Cardiac muscle cell (in vitro differentiated cells and primary cell): Measurements from ENCODE around the gene ATP8A2. TPM values are rescaled to one million over a fixed set of nuclear protein-coding genes. Genes with fewer than 3 reads are reported as not detected.
A peak's percentile ranks its signal among the peaks of the same experiment; 100 is the strongest.
"Not testable (repeated sequence)": the region's sequence is repeated elsewhere in the genome, so short reads cannot be mapped to it uniquely, and the experiment has no call there.

ENCODE experiments used
- DNase-seq, 2 donors: peaks; one replicate each; pipeline versions ENCODE4 v3.0.0 to v3.0.0-alpha.2; 2010 to 2017; ENCODE audit warnings: low read depth in 1 of 2, low spot score in 1 of 2
- H3K27ac ChIP-seq: fragments of 200-600 bp; sonication (generic); 2 replicates; pipeline ENCODE4 v1.5.1; 2016
- H3K27me3 ChIP-seq: fragments of 200-600 bp; sonication (generic); 2 replicates; pipeline ENCODE4 v1.6.0; 2016; ENCODE audit warnings: control low read depth
- H3K36me3 ChIP-seq: fragments of 200-600 bp; sonication (generic); 2 replicates; pipeline ENCODE4 v1.5.1; 2016; ENCODE audit warnings: control low read depth
- H3K4me1 ChIP-seq: fragments of 200-600 bp; sonication (generic); 2 replicates; pipeline ENCODE4 v1.8.1; 2017; ENCODE audit warnings: low read depth, mild to moderate bottlenecking, mixed run types
- H3K4me3 ChIP-seq: fragments of 200-600 bp; sonication (generic); 2 replicates; pipeline ENCODE4 v1.5.1; 2016; ENCODE audit warnings: mild to moderate bottlenecking
- H3K9me3 ChIP-seq: fragments of 200-600 bp; sonication (generic); 2 replicates; pipeline ENCODE4 v1.5.1; 2017; ENCODE audit warnings: low read depth, mild to moderate bottlenecking, control low read depth
- CTCF ChIP-seq: IDR thresholded peaks from 2 replicates; pipeline ENCODE4 v1.5.1; 2012; ENCODE audit warnings: low read depth, mild to moderate bottlenecking, low read length
- polyA plus RNA-seq: library from polyadenylated mRNA; unstranded; fragments of >200 nt; fragmentation: Nextera tagmentation; extraction: Ambion mirVana; gene quantifications from 2 replicates; pipeline ENCODE4 v1.2.1, GENCODE V29; 2016
- total RNA-seq: library from RNA; depleted of rRNA; stranded (reverse); fragments of >200 nt; gene quantifications from 2 replicates; pipeline ENCODE4 v1.2.3, GENCODE V29; 2016

Gene ATP8A2
- total and polyA plus RNA-seq, 2 experiments from 2014 or later, result 0.86 to 0.89 TPM

DNA sequence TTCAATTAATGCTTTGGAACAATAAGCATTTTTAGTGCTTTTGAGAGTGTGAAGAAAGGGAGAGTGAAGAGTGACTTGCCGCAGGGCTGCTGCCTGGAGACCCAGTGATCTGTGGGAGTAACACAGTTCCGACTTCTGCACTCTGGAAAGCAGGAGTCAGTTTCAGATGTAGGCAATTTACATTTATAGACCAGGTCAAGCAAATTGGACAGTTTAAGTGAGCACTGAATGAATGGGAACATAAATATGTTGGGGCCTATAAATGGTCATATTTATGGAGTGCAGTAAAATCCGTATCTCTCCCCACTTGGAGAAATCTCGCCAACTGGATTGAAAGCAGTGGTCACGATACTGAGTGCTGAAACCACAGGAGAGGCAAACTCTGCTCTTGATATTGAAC is 689.5 kb downstream of the ATP8A2 start:
- Histone ChIP-seq H3K9me3 (no peaks in the 10 kb centered on the region), H3K27me3 (no peaks in the 10 kb centered on the region), H3K4me1 (peaks cover 7% of the 10 kb centered on the region), H3K4me3 (no peak overlapping the region), H3K27ac (no peak overlapping the region), H3K36me3 (no peaks in the 10 kb centered on the region)
- no peak for DNase-seq
- TF ChIP-seq CTCF, result no peak

GRCh38 chr13:26061947-26062346 is 690.2 kb downstream of the ATP8A2 start:
- peak in 1 of 2 donors; percentile 73 for DNase-seq
- TF ChIP-seq CTCF, result no peak

GRCh38 chr13:26062853-26063444 is 691.2 kb downstream of the ATP8A2 start:
- peak; percentile 82 for TF ChIP-seq CTCF
- H3K27me3 ChIP-seq, result no peaks in the 10 kb centered on the region
- H3K4me3 ChIP-seq, result no peak overlapping the region
- no peaks in the 10 kb centered on the region for H3K9me3 ChIP-seq
- H3K36me3 ChIP-seq, result no peaks in the 10 kb centered on the region
- peaks cover 7% of the 10 kb centered on the region for H3K4me1 ChIP-seq
- peak; percentile 75 to 77 for DNase-seq
- no peak overlapping the region for H3K27ac ChIP-seq

More at GRCh38 chr13:26061947-26062346, 690.2 kb downstream of the ATP8A2 start:
- H3K4me1 ChIP-seq, result peaks cover 7% of the 10 kb centered on the region
- no peak overlapping the region for H3K4me3 ChIP-seq
- no peaks in the 10 kb centered on the region for H3K27me3 ChIP-seq
- H3K36me3 ChIP-seq, result no peaks in the 10 kb centered on the region
- H3K27ac ChIP-seq, result no peak overlapping the region
- no peaks in the 10 kb centered on the region for H3K9me3 ChIP-seq

DNA sequence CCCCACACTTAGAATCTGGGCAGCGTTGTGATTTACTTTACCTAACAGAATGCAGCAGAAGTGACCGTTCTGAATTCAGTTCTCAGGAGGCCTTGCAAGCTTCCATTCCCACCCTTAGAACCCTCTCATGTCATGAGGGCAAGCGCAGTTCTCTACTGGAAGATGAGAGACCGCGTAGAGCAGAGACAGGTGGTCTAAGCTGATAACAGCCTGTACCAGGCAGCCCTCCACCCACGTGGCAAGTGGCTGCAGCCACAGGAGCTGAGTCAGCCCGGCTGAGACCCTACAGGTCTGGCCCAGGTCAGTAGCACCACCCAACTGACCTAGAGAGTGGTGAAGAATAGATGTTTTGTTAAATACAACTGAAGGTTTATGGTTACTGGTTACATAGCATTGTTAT is 694.7 kb downstream of the ATP8A2 start:
- H3K4me1 ChIP-seq, H3K36me3 ChIP-seq, H3K27me3 ChIP-seq, H3K27ac ChIP-seq, H3K9me3 ChIP-seq, DNase-seq, H3K4me3 ChIP-seq: not testable (repeated sequence)

DNA sequence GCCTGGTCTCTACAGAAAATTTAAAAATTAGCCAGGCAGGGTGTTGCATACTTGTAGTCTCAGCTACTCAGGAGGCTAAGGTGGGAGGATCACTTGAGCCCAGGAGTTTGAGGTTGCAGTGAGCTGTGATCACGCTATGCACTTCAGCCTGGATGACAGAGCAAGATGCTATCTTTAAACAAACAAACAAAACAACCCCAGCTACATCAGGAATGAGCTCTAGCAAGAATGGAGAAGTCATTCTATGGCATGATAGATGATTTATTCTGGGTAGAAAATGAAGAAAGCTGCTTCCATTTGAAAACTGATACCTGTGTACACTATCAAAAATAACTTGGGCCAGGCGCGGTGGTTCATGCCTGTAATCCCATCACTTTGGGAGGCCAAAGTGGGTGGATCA is 695.8 kb downstream of the ATP8A2 start:
- no peak for DNase-seq
- no peaks in the 10 kb centered on the region for H3K36me3 ChIP-seq
- TF ChIP-seq CTCF, result no peak
- no peak overlapping the region for H3K4me3 ChIP-seq
- no peaks in the 10 kb centered on the region for H3K4me1 ChIP-seq
- H3K27me3 ChIP-seq, result no peaks in the 10 kb centered on the region
- H3K27ac ChIP-seq, result no peak overlapping the region
- no peaks in the 10 kb centered on the region for H3K9me3 ChIP-seq

DNA sequence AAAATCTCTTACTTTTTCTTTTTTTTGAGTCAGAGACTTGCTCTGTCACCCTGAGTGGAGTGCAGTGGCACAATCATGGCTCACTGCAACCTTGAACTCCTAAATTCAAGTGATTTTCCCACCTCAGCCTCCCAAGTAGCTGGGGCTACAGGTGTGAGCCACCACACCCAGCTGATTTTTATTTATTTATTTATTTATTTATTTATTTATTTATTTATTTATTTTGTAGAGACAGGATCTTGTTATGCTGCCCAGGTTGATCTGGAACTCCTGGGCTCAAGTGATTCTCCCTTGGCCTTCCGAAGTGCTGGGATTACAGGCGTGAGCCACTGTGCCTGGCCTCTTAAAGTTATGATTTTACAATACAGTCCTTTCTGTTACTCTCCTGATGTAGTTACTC is 696.6 kb downstream of the ATP8A2 start:
- not testable (repeated sequence) for H3K4me1 ChIP-seq, H3K4me3 ChIP-seq, H3K27me3 ChIP-seq, DNase-seq, H3K9me3 ChIP-seq, H3K27ac ChIP-seq, H3K36me3 ChIP-seq

DNA sequence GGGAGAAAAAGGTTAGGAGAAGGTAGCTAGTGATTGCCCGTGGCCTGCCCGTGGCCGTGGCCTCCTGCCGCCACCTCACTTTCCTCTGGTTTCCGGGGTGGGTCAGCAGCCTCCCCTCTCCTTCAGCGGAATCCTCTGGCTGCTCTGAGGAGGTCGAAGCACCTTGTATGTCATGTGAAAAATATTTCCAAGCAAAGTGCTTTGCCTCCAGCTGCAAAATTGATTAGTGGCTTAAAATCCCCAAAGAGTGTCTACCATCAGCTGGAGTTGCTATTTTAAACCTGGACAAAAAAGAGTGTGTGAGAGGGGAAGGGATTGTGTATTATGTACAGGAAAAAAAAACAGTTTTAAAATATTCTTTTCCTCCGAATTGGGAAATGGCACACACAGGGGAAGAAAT is 697.9 kb downstream of the ATP8A2 start:
- not testable (repeated sequence) for H3K36me3 ChIP-seq, H3K27ac ChIP-seq, H3K4me3 ChIP-seq, DNase-seq, H3K9me3 ChIP-seq, H3K27me3 ChIP-seq, H3K4me1 ChIP-seq
